Hematopoietic multipotent progenitor cell treated with erythropoietin and hydrocortisone succinate and interleukin-3 and kit ligand, for 17 days (in vitro differentiated cells): Measurements from ENCODE around the gene KLRC3.
"Not testable (repeated sequence)": the region's sequence is repeated elsewhere in the genome, so short reads cannot be mapped to it uniquely, and the experiment has no call there.

Experiments
- DNase-seq: peaks from one replicate; pipeline ENCODE4 v3.0.0-alpha.2; 2015; ENCODE audit warnings: low spot score

KLRC3 gene

GRCh38 chr12:10420334-10420733 is at the start of gene KLRC3:
Gene KLRC3, minus strand, starts transcription at chr12:10420595. Its CDS starts 45 bp downstream, at chr12:10420550.
- not testable (repeated sequence) for DNase-seq

GRCh38 chr12:10469701-10470100 is 49.3 kb upstream of the KLRC3 start:
- no peak for DNase-seq

DNA sequence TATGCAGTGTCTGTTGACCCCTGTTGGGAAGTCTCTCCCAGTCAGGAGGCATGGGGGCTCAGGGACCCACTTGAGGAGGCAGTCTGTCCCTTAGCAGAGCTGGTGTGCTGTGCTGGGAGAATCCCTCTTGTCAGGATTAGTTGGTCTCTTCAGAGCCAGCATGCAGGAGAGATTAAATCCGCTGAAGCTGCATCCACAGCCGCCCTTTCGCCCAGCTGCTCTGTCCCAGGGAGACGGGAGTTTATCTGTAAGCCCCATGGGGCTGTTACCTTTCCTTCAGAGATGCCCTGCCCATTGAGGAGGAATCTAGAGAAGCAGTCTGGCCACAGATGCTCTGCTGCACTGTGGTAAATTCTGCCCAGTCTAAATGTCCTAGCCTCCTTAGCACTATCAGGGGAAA is 45.9 kb upstream of the KLRC3 start:
- no peak for DNase-seq

- no peak for DNase-seq
Observed at GRCh38 chr12:10457760-10458159, 37.4 kb upstream of the KLRC3 start.

GRCh38 chr12:10456856-10457255 is 36.5 kb upstream of the KLRC3 start:
- DNase-seq = no peak

GRCh38 chr12:10455766-10456165 is 35.4 kb upstream of the KLRC3 start:
- no peak for DNase-seq

DNA sequence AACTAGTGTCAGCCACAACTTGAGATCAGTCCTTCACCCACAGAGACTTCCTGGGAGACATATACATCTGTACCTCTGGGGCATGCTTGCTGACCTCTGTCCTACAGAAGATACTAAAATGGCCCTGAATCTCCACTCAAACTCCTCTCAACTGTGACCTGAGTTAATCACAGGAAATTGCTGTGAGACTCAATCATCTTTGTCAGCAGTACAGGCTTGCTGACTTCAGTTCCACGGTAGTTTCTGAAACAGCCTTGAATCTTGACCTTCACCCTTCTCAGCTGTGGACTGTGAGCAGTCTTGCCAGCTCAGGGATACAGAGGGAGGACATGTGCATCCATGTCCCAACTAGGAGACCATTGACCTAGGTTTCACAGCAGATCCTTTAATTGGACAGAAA is 34.1 kb upstream of the KLRC3 start:
- no peak for DNase-seq

DNA sequence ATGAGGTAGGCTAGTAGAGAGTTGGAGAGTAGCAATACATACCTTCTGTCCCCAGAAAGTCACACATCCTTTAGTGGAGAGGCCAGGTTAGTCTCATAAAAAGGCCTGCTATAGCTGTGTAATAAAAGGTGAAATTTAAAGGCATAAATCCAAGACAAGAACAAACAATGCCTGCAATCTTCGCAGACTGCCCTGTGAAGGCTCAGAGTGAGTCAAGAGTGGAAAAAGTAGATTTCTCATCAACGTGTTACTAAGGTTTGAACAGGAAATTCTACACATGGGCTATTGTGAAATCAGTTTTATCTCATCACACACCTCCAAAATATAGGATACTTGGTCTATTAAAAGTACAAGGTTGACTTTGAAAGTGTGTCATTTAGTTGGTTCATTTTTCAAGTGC is 32.8 kb upstream of the KLRC3 start, which contains the start of gene KLRC1:
TSS of gene KLRC1 (minus strand) at position 222 of the 400 bp plus-strand sequence. CDS start 2,221 bp downstream, outside the sequence.
- no peak for DNase-seq

GRCh38 chr12:10448236-10448635 is 27.8 kb upstream of the KLRC3 start:
- DNase-seq = no peak

GRCh38 chr12:10446052-10446451 is 25.7 kb upstream of the KLRC3 start:
- not testable (repeated sequence) for DNase-seq

DNA sequence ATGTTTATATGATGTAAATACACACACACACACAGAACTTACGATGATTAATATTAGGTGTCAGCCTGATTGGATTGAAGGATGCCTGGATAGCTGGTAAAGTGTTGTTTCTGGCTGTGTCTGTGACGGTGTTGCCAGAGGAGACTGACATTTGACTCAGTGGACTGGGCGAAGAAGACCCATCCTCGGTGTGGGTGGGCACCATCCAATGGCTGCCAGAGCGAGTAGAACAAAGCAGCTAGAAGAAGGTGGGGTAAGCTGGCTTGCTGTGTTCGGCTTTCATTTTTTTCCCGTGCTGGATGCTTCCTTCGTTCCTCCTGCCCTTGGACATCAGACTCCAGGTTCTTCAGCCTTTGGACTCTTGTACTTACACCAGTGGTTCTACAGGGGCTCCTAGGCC is 20.7 kb upstream of the KLRC3 start:
- DNase-seq = not testable (repeated sequence)

DNA sequence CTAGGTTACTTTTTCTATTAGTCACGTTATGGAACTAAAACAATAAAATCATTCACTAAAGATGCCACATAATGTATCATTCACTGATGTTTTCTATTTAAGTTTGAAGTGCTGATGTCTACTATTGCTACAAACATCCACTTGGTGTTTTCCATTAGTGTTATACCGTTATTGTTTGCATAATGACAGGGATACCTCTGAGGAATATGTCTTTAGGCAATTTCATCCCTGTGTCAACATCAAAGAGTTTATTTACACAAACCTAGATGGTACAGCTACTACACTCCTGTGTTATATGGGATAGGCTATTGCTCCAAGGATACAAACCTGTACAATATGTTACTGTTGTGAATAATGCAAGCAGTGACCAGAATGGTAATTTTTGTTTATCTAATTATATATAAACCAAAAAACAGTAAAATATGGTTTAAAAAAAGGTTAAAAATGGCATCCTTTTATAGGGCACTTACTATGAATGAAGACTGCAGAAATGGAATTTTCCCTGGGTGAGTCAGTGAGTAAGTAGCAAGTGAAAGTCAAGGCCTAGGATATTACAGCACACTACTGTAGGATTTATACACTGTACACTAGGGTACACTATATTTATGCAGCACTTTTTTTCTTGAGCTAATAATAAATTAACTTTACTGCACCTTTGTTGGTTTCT is 19.3 kb upstream of the KLRC3 start:
- not testable (repeated sequence) for DNase-seq

DNA sequence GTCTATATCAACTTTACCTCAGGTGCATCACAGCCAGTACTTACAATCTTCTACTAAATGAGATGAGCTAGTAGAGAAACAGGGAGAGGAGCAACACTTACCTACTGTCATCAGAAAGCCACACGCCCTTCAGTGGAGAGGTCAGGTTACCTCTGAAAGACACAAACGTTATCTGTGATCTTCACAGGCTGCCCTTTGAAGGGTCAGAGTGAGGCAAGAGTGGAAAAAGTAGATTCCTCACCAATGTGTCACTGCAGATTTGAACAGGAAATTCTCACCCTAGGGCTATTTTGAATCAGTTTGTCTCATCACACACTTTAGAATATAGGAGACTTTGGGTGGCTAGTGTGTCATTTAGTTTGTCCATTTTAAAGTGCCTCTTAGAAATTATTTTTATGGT is 17.2 kb upstream of the KLRC3 start:
- DNase-seq = not testable (repeated sequence)

DNA sequence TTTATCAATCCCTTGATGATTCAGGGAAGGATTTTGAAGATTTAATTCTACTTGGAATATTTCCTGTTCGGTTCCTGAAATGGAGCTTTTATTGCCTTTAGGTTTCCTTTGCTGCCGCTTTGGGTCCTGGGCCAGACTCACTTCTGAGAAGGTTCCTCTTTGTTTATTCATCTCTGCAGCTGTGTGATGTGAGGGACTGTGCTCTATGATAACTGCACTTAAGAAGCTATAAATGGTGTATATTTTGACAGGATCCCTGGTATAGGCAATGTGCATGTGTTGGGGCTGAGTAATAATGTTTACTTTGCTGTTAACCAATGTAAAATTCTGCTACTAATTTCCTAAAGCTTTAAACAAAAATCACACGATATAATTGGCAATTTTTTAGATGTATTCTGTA is 15.4 kb upstream of the KLRC3 start, which contains the start of gene KLRC2:
TSS of gene KLRC2 (minus strand) at position 195 of the 400 bp plus-strand sequence. CDS start at position 171, 24 bp downstream.
- DNase-seq = not testable (repeated sequence)

- DNase-seq = not testable (repeated sequence)
Observed at GRCh38 chr12:10430623-10431022, 10.2 kb upstream of the KLRC3 start.

GRCh38 chr12:10425938-10426337 is 5.5 kb upstream of the KLRC3 start:
- DNase-seq = not testable (repeated sequence)

GRCh38 chr12:10424260-10424899 is 4.0 kb upstream of the KLRC3 start:
- DNase-seq = not testable (repeated sequence)

GRCh38 chr12:10422159-10422558 is 1.8 kb upstream of the KLRC3 start:
- not testable (repeated sequence) for DNase-seq

DNA sequence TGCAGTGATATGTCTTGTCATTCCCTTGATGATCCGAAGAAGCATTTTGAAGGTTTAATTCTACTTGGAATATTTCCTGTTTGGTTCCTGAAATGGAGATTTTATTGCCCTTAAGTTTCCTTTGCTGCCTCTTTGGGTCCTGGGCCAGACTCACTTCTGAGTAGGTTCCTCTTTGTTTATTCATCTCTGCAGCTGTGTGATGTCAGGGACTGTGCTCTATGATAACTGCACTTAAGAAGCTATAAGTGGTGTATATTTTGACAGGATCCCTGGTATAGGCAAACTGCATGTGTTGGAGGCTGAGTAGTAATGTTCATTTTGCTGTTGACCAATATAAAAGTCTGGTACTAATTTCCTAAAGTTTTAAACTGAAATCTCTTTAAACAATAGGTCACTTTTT is 11.0 kb downstream of the KLRC3 start, which contains the start of gene KLRC4:
TSS of gene KLRC4 (minus strand) at position 366 of the 400 bp plus-strand sequence. CDS start at position 184, 182 bp downstream.
- no peak for DNase-seq

DNA sequence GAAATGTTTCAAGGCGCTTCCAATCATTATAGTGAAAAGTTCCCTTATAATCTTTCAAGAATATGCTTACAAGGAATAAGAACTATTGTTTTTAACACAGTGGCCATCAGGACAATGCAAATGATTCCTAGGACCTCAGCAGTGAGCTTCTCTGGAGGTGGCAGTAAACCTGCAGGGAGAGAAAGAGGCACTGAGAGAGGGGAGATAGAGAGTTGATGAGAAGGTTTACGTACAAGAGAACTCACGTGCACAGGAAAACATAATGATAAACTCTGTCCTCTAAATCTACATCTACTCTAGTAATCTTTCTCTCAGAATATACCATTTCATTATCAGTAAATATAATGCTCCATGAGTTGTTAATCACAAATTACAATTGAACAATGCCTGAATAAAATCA is 11.6 kb downstream of the KLRC3 start:
- no peak for DNase-seq

GRCh38 chr12:10406725-10407124 is 13.7 kb downstream of the KLRC3 start:
- DNase-seq = no peak

DNA sequence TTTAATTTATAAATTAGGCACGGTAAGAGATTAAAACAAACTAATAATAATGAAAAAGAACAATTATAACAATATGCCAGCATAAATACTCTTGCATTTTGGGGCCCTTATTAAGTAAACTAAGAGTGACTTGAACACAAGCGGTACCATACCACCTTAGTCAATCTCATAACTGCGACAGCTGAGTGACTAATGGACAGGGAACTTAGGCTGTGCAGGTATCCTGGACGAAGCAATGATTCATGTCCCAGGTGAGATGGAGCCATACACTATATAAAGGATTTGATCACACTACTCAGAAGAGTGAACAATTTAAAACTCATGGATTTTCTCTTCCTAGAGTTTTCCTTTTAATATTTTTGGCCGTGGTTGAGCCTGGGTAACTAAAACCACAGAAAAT is 15.1 kb downstream of the KLRC3 start:
- no peak for DNase-seq

DNA sequence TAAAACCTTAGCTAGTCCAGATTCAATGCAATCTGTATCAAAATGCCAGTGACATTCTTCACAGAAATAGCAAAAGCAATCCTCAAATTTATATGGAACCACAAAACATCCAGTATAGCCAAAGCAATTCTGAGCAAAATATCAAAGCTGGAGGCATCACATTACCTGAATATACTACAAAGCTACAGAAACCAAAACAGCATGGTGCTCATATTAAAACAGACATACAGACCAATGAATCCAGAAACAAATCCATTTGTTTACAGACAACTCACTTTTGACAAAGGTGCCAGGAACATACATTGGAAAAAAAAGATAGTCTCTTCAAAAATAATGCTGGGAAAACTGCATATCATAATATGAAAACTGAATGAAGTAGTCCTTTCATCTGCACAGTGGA is 15.6 kb downstream of the KLRC3 start:
- DNase-seq = no peak
